BJ (cell line): ENCODE measurements around the gene CEP83. TPM values are rescaled to one million over a fixed set of nuclear protein-coding genes. Genes with fewer than 3 reads are reported as not detected.

Source experiments
- CTCF ChIA-PET: fragments of 350-600 bp; formaldehyde crosslinking; extraction: SDS; loops from one replicate; lab custom pipeline; 2021; ENCODE audit warnings: antibody characterized with exemption, inconsistent platforms; lab: Yijun Ruan, JAX
- POLR2A ChIA-PET: fragments of 300-600 bp; sonication (Branson Sonifier 250); formaldehyde crosslinking; extraction: SDS; loops from one replicate; lab custom pipeline; 2021; ENCODE audit warnings: antibody characterized with exemption; lab: Charles Lee
- DNase-seq: peaks from one replicate; pipeline ENCODE4 v3.0.0-alpha.2; 2011; ENCODE audit warnings: low read depth
- H3K27me3 ChIP-seq: 2 replicates; pipeline ENCODE4 v1.6.0; 2011; ENCODE audit warnings: low read length; ENCODE audit not compliant: control insufficient read depth, insufficient read depth
- H3K36me3 ChIP-seq: 2 replicates; pipeline ENCODE4 v1.5.1; 2011; ENCODE audit warnings: low read length; ENCODE audit not compliant: control insufficient read depth, insufficient read depth
- H3K4me3 ChIP-seq: 2 replicates; pipeline ENCODE4 v1.5.1; 2011; ENCODE audit warnings: low read depth, mild to moderate bottlenecking, control low read depth, low read length
- CTCF ChIP-seq: IDR thresholded peaks from 2 replicates; pipeline ENCODE4 v1.5.1; 2011; ENCODE audit warnings: low read depth, mild to moderate bottlenecking, control low read depth, inconsistent platforms, low read length, moderate library complexity; ENCODE audit not compliant: insufficient read depth
- polyA plus RNA-seq: library from polyadenylated mRNA; depleted of rRNA; stranded (reverse); fragments of >200 nt; gene quantifications from 2 replicates; pipeline ENCODE4 v1.2.3, GENCODE V29; 2011

The CEP83 gene
- polyA plus RNA-seq, 1 experiment, result 5.7 TPM

DNA sequence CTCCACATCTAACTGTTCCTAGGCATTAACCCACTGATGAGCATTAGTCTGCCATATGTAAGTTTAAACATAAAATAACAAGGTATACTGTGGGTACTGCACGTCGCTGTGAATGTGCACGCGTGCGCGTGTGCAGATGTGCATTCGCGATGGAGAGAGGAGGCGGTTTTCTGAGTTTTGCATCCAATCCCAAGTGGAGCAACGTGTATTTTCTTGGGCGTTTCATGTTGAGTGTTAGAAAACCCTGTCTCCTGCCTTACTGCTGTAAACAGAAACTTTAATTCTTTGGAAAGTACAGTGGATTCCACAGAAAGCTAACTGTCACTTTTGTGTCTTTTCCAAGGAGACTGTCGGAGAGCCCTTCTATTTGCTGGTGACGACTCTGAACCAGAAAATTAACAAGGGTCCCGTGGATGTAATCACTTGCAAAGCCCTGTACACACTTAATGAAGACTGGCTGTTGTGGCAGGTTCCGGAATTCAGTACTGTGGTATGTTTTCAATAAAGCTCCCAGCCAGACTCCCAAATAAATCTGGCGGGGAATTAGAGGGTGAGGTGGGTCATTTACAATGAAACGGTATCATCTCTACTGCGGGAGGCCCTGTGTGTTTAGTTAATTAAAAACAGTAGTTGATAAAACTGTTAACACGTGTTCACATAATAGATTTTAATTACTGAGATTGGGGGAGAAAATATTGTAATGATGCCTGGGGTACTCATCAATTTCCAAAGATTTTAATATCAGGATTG, 194.8 kb downstream of the CEP83 start:
- ChIA-PET CTCF (no interaction called here), POLR2A (no interaction called here)
- TF ChIP-seq CTCF, result no peak
- Histone ChIP-seq H3K36me3 (no peaks in the 10 kb centered on the region; the same call in 1 of the 2 replicates), H3K27me3 (no peaks in the 10 kb centered on the region), H3K4me3 (no peak overlapping the region)
- DNase-seq, result no peak

- CTCF ChIA-PET, result no interaction called here
- TF ChIP-seq CTCF, result no peak
- H3K27me3 ChIP-seq, result no peaks in the 10 kb centered on the region
- DNase-seq, result peak; percentile 70
- POLR2A ChIA-PET, result no interaction called here
- no peak overlapping the region for H3K4me3 ChIP-seq
- no peaks in the 10 kb centered on the region; the same call in 1 of the 2 replicates for H3K36me3 ChIP-seq
Measured at GRCh38 chr12:94263905-94264561, 195.6 kb downstream of the CEP83 start.

DNA sequence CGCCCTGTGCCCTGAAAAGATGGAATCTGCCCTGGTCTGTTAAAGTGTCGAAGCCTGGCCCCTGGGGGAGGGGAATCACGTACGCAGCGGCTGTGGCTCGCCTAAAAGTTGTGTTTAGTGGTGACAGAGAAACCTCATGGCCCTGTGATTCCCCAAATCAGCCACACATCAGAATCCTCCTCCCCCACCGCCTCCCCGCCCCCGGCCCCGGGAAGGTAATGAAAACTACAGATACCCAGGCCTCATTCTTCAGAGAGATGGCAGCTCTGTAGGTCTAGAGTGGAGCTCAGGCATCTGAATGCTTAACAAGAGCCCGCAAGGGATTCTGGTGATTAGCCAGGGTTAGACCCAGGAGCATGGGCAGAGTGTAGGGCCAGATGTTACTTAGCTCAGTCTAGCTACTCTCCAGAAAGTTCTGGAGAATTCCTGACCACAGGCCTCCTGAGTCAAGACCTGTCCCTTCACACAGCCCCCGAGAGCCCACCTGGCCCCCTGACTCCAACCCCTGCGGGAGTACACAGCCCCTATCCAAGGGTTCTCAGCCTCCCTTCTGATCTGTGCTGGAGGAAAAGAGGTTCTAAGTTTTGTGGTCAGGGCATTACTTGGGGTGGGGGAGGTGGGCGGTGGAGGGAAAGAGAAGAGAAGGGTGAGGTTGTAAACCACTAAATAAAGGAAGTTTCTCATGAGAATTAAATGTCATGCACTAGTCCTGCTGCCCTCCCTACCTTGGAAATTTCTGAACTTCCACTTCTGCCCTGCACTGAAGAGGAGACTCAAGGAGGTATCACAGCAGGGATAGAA, 196.5 kb downstream of the CEP83 start:
- Histone ChIP-seq H3K36me3 (no peaks in the 10 kb centered on the region; the same call in 1 of the 2 replicates), H3K4me3 (no peak overlapping the region), H3K27me3 (no peaks in the 10 kb centered on the region)
- no peak for TF ChIP-seq CTCF
- DNase-seq, result no peak
- ChIA-PET POLR2A (no interaction called here), CTCF (interaction anchor here (0.6 to 0.7 kb wide), 2 partner anchors 115 to 219 kb away, joined by 3 to 5 read pairs; partner anchors contain the start of gene PLXNC1)

GRCh38 chr12:94262228-94263010, 197.2 kb downstream of the CEP83 start:
- CTCF ChIA-PET, result interaction anchor here (0.7 to 1.4 kb wide), 2 partner anchors 114 to 171 kb away, joined by 3 read pairs; partner anchors contain the start of gene PLXNC1
- POLR2A ChIA-PET, result no interaction called here
- DNase-seq, result peak; percentile 95
- no peak for TF ChIP-seq CTCF
- peak overlapping the region; percentile 41 for H3K4me3 ChIP-seq
- H3K36me3 ChIP-seq, result no peaks in the 10 kb centered on the region; the same call in 1 of the 2 replicates
- H3K27me3 ChIP-seq, result no peaks in the 10 kb centered on the region
